Testis (tissue), 2 donors: ENCODE results near the gene VPS26B.

Source experiments
- POLR2A ChIP-seq: fragments of 450-650 bp; IDR thresholded peaks from one replicate; pipeline ENCODE4 v1.6.1; 2017; ENCODE audit warnings: antibody characterized with exemption, mild to moderate bottlenecking, moderate library complexity
- TF ChIP-seq, protein P1 (sequence below), 3 experiments: fragments of 450-650 bp in 2 of 3; fragments of 200-600 bp in 1 of 3; sonication (generic) in 1 of 3; IDR thresholded peaks; one replicate each; pipeline ENCODE4 v1.5.1; 2016 to 2019; ENCODE audit warnings: antibody characterized with exemption in 3 of 3, mild to moderate bottlenecking in 2 of 3, moderate library complexity in 1 of 3

DNA sequence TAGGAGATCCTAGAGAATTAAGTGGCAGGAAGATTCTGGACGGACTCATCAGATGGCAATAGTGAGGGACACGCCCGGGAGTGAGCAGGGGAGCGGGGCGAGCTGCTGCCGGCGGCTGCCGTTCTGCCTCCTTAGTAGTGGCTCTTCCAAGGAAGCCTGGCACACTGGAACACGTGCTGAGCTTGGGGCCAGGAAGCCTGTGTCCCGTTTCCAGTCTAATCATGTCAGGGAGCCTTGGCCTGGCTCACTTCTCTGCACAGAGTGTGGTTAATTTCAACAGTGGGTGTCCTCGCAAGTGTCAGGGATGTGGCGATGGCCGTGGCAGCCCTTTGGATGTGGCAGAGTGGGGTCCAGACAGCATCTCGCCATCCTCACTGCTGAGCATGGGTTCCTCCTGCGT is 68.2 kb downstream of the VPS26B start:
- TF ChIP-seq POLR2A, result no peak
- TF ChIP-seq, protein P1, sequence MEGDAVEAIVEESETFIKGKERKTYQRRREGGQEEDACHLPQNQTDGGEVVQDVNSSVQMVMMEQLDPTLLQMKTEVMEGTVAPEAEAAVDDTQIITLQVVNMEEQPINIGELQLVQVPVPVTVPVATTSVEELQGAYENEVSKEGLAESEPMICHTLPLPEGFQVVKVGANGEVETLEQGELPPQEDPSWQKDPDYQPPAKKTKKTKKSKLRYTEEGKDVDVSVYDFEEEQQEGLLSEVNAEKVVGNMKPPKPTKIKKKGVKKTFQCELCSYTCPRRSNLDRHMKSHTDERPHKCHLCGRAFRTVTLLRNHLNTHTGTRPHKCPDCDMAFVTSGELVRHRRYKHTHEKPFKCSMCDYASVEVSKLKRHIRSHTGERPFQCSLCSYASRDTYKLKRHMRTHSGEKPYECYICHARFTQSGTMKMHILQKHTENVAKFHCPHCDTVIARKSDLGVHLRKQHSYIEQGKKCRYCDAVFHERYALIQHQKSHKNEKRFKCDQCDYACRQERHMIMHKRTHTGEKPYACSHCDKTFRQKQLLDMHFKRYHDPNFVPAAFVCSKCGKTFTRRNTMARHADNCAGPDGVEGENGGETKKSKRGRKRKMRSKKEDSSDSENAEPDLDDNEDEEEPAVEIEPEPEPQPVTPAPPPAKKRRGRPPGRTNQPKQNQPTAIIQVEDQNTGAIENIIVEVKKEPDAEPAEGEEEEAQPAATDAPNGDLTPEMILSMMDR (IDR thresholded peaks at IDR 0.05), result no peak
